ENCODE data around the gene HIC1. TPM values are rescaled to one million over a fixed set of nuclear protein-coding genes. Genes with fewer than 3 reads are reported as not detected.
A peak's percentile ranks its signal among the peaks of the same experiment; 100 is the strongest.

Gene HIC1
- total and polyA plus RNA-seq, 9 of the 15 experiments (the other 6 are each of a cell fraction or from before 2014, with no cell fraction given) = 0.01 to 2.5 (median 0.18) TPM

GRCh38 chr17:2041561-2042389, 13.1 kb upstream of the HIC1 start, which contains the start of gene OVCA2 (continued):
- TF ChIP-seq MAZ (CRISPR knock-in tag; conservative IDR thresholded peaks at IDR 0.05 in 1 of 2, IDR thresholded peaks at IDR 0.05 in 1 of 2) = peak; percentile 82 to 92; a peak in 3 of 4 replicates
- TF ChIP-seq SAFB (IDR thresholded peaks at IDR 0.05; ENCODE audit: borderline replicate concordance, low read depth, low read length) = peak; percentile 26; the same call in 1 of the 2 replicates
- 0 out of 2 replicates have a peak, but pooled peaks have one; percentile 58 for TF ChIP-seq HMGXB4 (CRISPR knock-in tag; IDR thresholded peaks at IDR 0.05)
- TF ChIP-seq KLF1 (tag; IDR thresholded peaks at IDR 0.05) = peak; percentile 77
- peak; percentile 50 for TF ChIP-seq RB1 (IDR thresholded peaks at IDR 0.05; ENCODE audit: low read depth)
- TF ChIP-seq EGR1 (conservative IDR thresholded peaks at IDR 0.05) = peak; percentile 63
- 0 out of 2 replicates have a peak, but pooled peaks have one; percentile 75 for TF ChIP-seq AFF4 (CRISPR knock-in tag; IDR thresholded peaks at IDR 0.05)
- peak; percentile 99 for TF ChIP-seq GABPA (tag; conservative IDR thresholded peaks at IDR 0.05; ENCODE audit: low read depth)
- TF ChIP-seq HCFC1 (IDR thresholded peaks at IDR 0.05; ENCODE audit: low read depth, low read length) = peak; percentile 90
- no peak for TF ChIP-seq CREB3 (tag; conservative IDR thresholded peaks at IDR 0.05; ENCODE audit: low read depth)
- TF ChIP-seq NRF1 (conservative IDR thresholded peaks at IDR 0.05 in 1 of 2, IDR thresholded peaks at IDR 0.05 in 1 of 2) = peak; percentile 43 to 64; a peak in 3 of 4 replicates
- TF ChIP-seq SREBF2 (CRISPR knock-in tag; IDR thresholded peaks at IDR 0.05) = no peak
- TF ChIP-seq RFX5 (IDR thresholded peaks at IDR 0.05; ENCODE audit: low read depth, low read length) = no peak
- peak; percentile 51; the same call in 1 of the 2 replicates for TF ChIP-seq PKNOX1 (IDR thresholded peaks at IDR 0.05)
- TF ChIP-seq ZNF140 (CRISPR knock-in tag; IDR thresholded peaks at IDR 0.05) = no peak
- TF ChIP-seq CBX1 (IDR thresholded peaks at IDR 0.05; ENCODE audit: low read depth) = no peak
- peak; percentile 46 for TF ChIP-seq ZFX (CRISPR knock-in tag; IDR thresholded peaks at IDR 0.05)

Measured in K562 (cell line).